HepG2 (cell line): Measurements from ENCODE around the gene GLTPD2. TPM values are rescaled to one million over a fixed set of nuclear protein-coding genes. Genes with fewer than 3 reads are reported as not detected.

Source experiments
- ATF5 ChIP-seq: sonication (generic); formaldehyde crosslinking; IDR thresholded peaks from 2 replicates; pipeline ENCODE4 v1.4.0; 2020; ENCODE audit warnings: mild to moderate bottlenecking, low read depth, missing genetic modification reagents
- FOSL2 ChIP-seq: sonication (generic); formaldehyde crosslinking; IDR thresholded peaks from 2 replicates; pipeline ENCODE4 v1.4.0; 2020; ENCODE audit warnings: missing genetic modification reagents
- MAZ ChIP-seq, 2 experiments: sonication (generic) in 1 of 2; formaldehyde crosslinking in 1 of 2; IDR thresholded peaks; 2 replicates each; pipeline versions ENCODE4 v1.5.0 to v1.6.1; 2012 to 2020; ENCODE audit warnings: low read depth in 2 of 2, mild to moderate bottlenecking in 2 of 2, borderline replicate concordance in 1 of 2, improper control_type of control experiment in 1 of 2, low read length in 1 of 2, missing genetic modification reagents in 1 of 2, moderate library complexity in 1 of 2
- NKX3-1 ChIP-seq: sonication (generic); formaldehyde crosslinking; IDR thresholded peaks from 2 replicates; pipeline ENCODE4 v1.5.0; 2020; ENCODE audit warnings: missing genetic modification reagents
- NR2F6 ChIP-seq, 2 experiments: IDR thresholded peaks; 2 replicates each; pipeline ENCODE4 v1.6.1; 2016; ENCODE audit warnings: antibody characterized with exemption in 1 of 2, mild to moderate bottlenecking in 1 of 2
- RBAK ChIP-seq: sonication (generic); formaldehyde crosslinking; IDR thresholded peaks from 2 replicates; pipeline ENCODE4 v1.5.1; 2020; ENCODE audit warnings: mild to moderate bottlenecking, missing genetic modification reagents
- REST ChIP-seq, 2 experiments: IDR thresholded peaks; 2 replicates each; pipeline ENCODE4 v1.6.1; 2011 to 2012; ENCODE audit warnings: low read length in 2 of 2, borderline replicate concordance in 1 of 2, low read depth in 1 of 2, mild to moderate bottlenecking in 1 of 2, moderate library complexity in 1 of 2
- SCMH1 ChIP-seq: sonication (generic); formaldehyde crosslinking; IDR thresholded peaks from 2 replicates; pipeline ENCODE4 v1.9.0; 2021; ENCODE audit warnings: missing genetic modification reagents, mild to moderate bottlenecking, borderline replicate concordance
- SNAPC5 ChIP-seq: sonication (generic); formaldehyde crosslinking; IDR thresholded peaks from 2 replicates; pipeline ENCODE4 v1.8.1; 2023; ENCODE audit warnings: mild to moderate bottlenecking, missing genetic modification reagents, borderline replicate concordance
- TARDBP ChIP-seq: sonication (generic); formaldehyde crosslinking; IDR thresholded peaks from 2 replicates; pipeline ENCODE4 v1.8.0; 2022; ENCODE audit warnings: mild to moderate bottlenecking, missing genetic modification reagents
- TP53 ChIP-seq: sonication (generic); formaldehyde crosslinking; conservative IDR thresholded peaks from 2 replicates; pipeline ENCODE4 v1.4.0; 2020; ENCODE audit warnings: missing genetic modification reagents
- ZBTB26 ChIP-seq: IDR thresholded peaks from 2 replicates; pipeline ENCODE4 v1.6.1; 2016; ENCODE audit warnings: missing compliant biosample characterization, missing genetic modification reagents, borderline replicate concordance
- ZFX ChIP-seq: sonication (generic); formaldehyde crosslinking; IDR thresholded peaks from 2 replicates; pipeline ENCODE4 v1.4.0; 2020; ENCODE audit warnings: mild to moderate bottlenecking, low read depth, missing genetic modification reagents, moderate library complexity
- ZNF33A ChIP-seq: sonication (generic); formaldehyde crosslinking; IDR thresholded peaks from 2 replicates; pipeline ENCODE4 v1.5.1; 2020; ENCODE audit warnings: missing genetic modification reagents, mild to moderate bottlenecking, moderate library complexity, borderline replicate concordance
- ZNF609 ChIP-seq: sonication (generic); formaldehyde crosslinking; IDR thresholded peaks from 2 replicates; pipeline ENCODE4 v1.4.0; 2020; ENCODE audit warnings: mild to moderate bottlenecking, missing genetic modification reagents, borderline replicate concordance
- ZZZ3 ChIP-seq: sonication (generic); formaldehyde crosslinking; IDR thresholded peaks from 2 replicates; pipeline ENCODE4 v1.4.0; 2020; ENCODE audit warnings: missing genetic modification reagents, mild to moderate bottlenecking, borderline replicate concordance
- polyA plus RNA-seq, 8 experiments: library from polyadenylated mRNA; depleted of rRNA in 3 of 8; stranded (reverse) in 7 of 8; unstranded in 1 of 8; fragments of >200 nt; fragmentation: Illumina TruSeq in 4 of 8; extraction: Trizol in 4 of 8; gene quantifications; 2 replicates each; pipeline versions ENCODE4 v1.2.1 to v1.2.3, GENCODE V29; 2011 to 2016; ENCODE audit warnings: low read depth in 4 of 8, missing spikeins in 1 of 8, mixed read lengths in 1 of 8; ENCODE audit not compliant: insufficient read depth in 1 of 8
- total RNA-seq, 5 experiments: library from RNA; depleted of rRNA; stranded (reverse); fragments of >200 nt; fragmentation: Illumina TruSeq; extraction: Trizol; gene quantifications; 2 replicates each; pipeline ENCODE4 v1.2.3, GENCODE V29; 2016; ENCODE audit warnings: low read depth in 1 of 5

GLTPD2 gene
- total and polyA plus RNA-seq, 2 of the 13 experiments (the other 11 are each of a cell fraction or from before 2014, with no cell fraction given): 7.5 to 12.9 TPM

GRCh38 chr17:4759776-4760236, 29.0 kb upstream of the GLTPD2 start (continued):
- TF ChIP-seq REST (IDR thresholded peaks at IDR 0.05; ENCODE audit: borderline replicate concordance in 1 of 2, low read depth in 1 of 2, low read length in 2 of 2): peak in 1 of 2 experiments; percentile 11; a peak in 1 of 4 replicates
- no peak for TF ChIP-seq TP53 (CRISPR knock-in tag)
- peak; percentile 96 for TF ChIP-seq ZNF609 (CRISPR knock-in tag)
- no peak for TF ChIP-seq ZNF33A
- 0 out of 2 replicates have a peak, but pooled peaks have one; percentile 59 for TF ChIP-seq MAZ (IDR thresholded peaks at IDR 0.05; ENCODE audit: borderline replicate concordance, low read depth, low read length)
- peak; percentile 53; the same call in 1 of the 2 replicates for TF ChIP-seq MAZ (CRISPR knock-in tag; IDR thresholded peaks at IDR 0.05; ENCODE audit: low read depth)
- no peak for TF ChIP-seq ATF5 (CRISPR knock-in tag)
- TF ChIP-seq SCMH1 (CRISPR knock-in tag): no peak
- TF ChIP-seq FOSL2: peak; percentile 87
- no peak for TF ChIP-seq NKX3-1 (CRISPR knock-in tag)
- peak; percentile 75; the same call in 1 of the 2 replicates for TF ChIP-seq ZZZ3 (CRISPR knock-in tag)
- TF ChIP-seq RBAK (CRISPR knock-in tag): no peak
- peak; percentile 93 for TF ChIP-seq TARDBP (CRISPR knock-in tag)
- no peak for TF ChIP-seq SNAPC5 (CRISPR knock-in tag)
- no peak; the same call in 1 of the 2 replicates for TF ChIP-seq ZBTB26 (CRISPR knock-in tag)
- peak; percentile 47; the same call in 1 of the 2 replicates for TF ChIP-seq ZFX (CRISPR knock-in tag)
- peak; percentile 92 for TF ChIP-seq NR2F6 (IDR thresholded peaks at IDR 0.05)
- TF ChIP-seq NR2F6 (CRISPR knock-in tag; IDR thresholded peaks at IDR 0.05): peak; percentile 92
